ENCODE results near the gene SPATS2L.
"Not testable (repeated sequence)": the region's sequence is repeated elsewhere in the genome, so short reads cannot be mapped to it uniquely, and the experiment has no call there.

Gene SPATS2L

GRCh38 chr2:200338692-200339091 is 32.2 kb downstream of the SPATS2L start:
- Mint-ChIP-seq H3K4me1 (ENCODE audit: low read depth) (peaks cover 23% of the 10 kb centered on the region), H3K9me3 (no peaks in the 10 kb centered on the region), H3K27ac (no peak overlapping the region), H3K36me3 (ENCODE audit: low read depth) (peaks cover 6% of the 10 kb centered on the region), H3K27me3 (no peaks in the 10 kb centered on the region), H3K4me3 (no peak overlapping the region)
- intact Hi-C loops (cut with micrococcal nuclease) = loop anchor here (10.0 kb wide), 1 partner anchor 66 kb away; no protein-coding TSS in a partner anchor

- Mint-ChIP-seq H3K27ac (no peak overlapping the region), H3K4me1 (ENCODE audit: low read depth) (peaks cover 23% of the 10 kb centered on the region), H3K27me3 (no peaks in the 10 kb centered on the region), H3K9me3 (no peaks in the 10 kb centered on the region), H3K4me3 (no peak overlapping the region), H3K36me3 (ENCODE audit: low read depth) (peaks cover 6% of the 10 kb centered on the region)
- intact Hi-C loops (cut with micrococcal nuclease) = no loop called here
Observed at GRCh38 chr2:200340508-200341224, 34.2 kb downstream of the SPATS2L start.

- peaks cover 23% of the 10 kb centered on the region for H3K4me1 Mint-ChIP-seq (ENCODE audit: low read depth)
- no peak overlapping the region for H3K4me3 Mint-ChIP-seq
- H3K27me3 Mint-ChIP-seq = no peaks in the 10 kb centered on the region
- H3K36me3 Mint-ChIP-seq (ENCODE audit: low read depth) = peaks cover 6% of the 10 kb centered on the region
- H3K9me3 Mint-ChIP-seq = no peaks in the 10 kb centered on the region
- intact Hi-C loops (cut with micrococcal nuclease) = no loop called here
- H3K27ac Mint-ChIP-seq = no peak overlapping the region
Observed at GRCh38 chr2:200341376-200341775, 34.9 kb downstream of the SPATS2L start.

GRCh38 chr2:200342235-200342634 is 35.7 kb downstream of the SPATS2L start:
- intact Hi-C loops (cut with micrococcal nuclease) = no loop called here
- no peaks in the 10 kb centered on the region for H3K27me3 Mint-ChIP-seq
- H3K27ac Mint-ChIP-seq = no peak overlapping the region

GRCh38 chr2:200342654-200343053 is 36.2 kb downstream of the SPATS2L start:
- intact Hi-C loops (cut with micrococcal nuclease) = no loop called here
- H3K4me1 Mint-ChIP-seq (ENCODE audit: low read depth) = peaks cover 18% of the 10 kb centered on the region
- H3K36me3 Mint-ChIP-seq (ENCODE audit: low read depth) = peaks cover 6% of the 10 kb centered on the region

More at GRCh38 chr2:200342235-200342634, 35.7 kb downstream of the SPATS2L start:
- peaks cover 22% of the 10 kb centered on the region for H3K4me1 Mint-ChIP-seq (ENCODE audit: low read depth)
- peaks cover 6% of the 10 kb centered on the region for H3K36me3 Mint-ChIP-seq (ENCODE audit: low read depth)
- H3K9me3 Mint-ChIP-seq = no peaks in the 10 kb centered on the region
- H3K4me3 Mint-ChIP-seq = no peak overlapping the region

GRCh38 chr2:200344202-200344601 is 37.7 kb downstream of the SPATS2L start:
- H3K4me3 Mint-ChIP-seq; intact Hi-C loops (cut with micrococcal nuclease); H3K36me3 Mint-ChIP-seq (ENCODE audit: low read depth); H3K27me3 Mint-ChIP-seq; H3K27ac Mint-ChIP-seq; H3K9me3 Mint-ChIP-seq: not testable (repeated sequence)
- H3K4me1 Mint-ChIP-seq (ENCODE audit: low read depth) = peaks cover 15% of the 10 kb centered on the region

More at GRCh38 chr2:200342654-200343053, 36.2 kb downstream of the SPATS2L start:
- Mint-ChIP-seq H3K4me3 (no peak overlapping the region), H3K27me3 (no peaks in the 10 kb centered on the region), H3K9me3 (no peaks in the 10 kb centered on the region), H3K27ac (no peak overlapping the region)

- peaks cover 6% of the 10 kb centered on the region for H3K36me3 Mint-ChIP-seq (ENCODE audit: low read depth)
- H3K27ac Mint-ChIP-seq = no peak overlapping the region
- no peaks in the 10 kb centered on the region for H3K9me3 Mint-ChIP-seq
- no peak overlapping the region for H3K4me3 Mint-ChIP-seq
- intact Hi-C loops (cut with micrococcal nuclease) = no loop called here
- H3K27me3 Mint-ChIP-seq = no peaks in the 10 kb centered on the region
- H3K4me1 Mint-ChIP-seq (ENCODE audit: low read depth) = peaks cover 7% of the 10 kb centered on the region
Observed at GRCh38 chr2:200345975-200346374, 39.5 kb downstream of the SPATS2L start.

GRCh38 chr2:200347301-200347700 is 40.8 kb downstream of the SPATS2L start:
- no peak overlapping the region for H3K4me3 Mint-ChIP-seq
- intact Hi-C loops (cut with micrococcal nuclease) = no loop called here
- H3K9me3 Mint-ChIP-seq = no peaks in the 10 kb centered on the region
- peaks cover 7% of the 10 kb centered on the region for H3K4me1 Mint-ChIP-seq (ENCODE audit: low read depth)
- H3K36me3 Mint-ChIP-seq (ENCODE audit: low read depth) = peaks cover 6% of the 10 kb centered on the region
- H3K27ac Mint-ChIP-seq = no peak overlapping the region
- H3K27me3 Mint-ChIP-seq = no peaks in the 10 kb centered on the region

GRCh38 chr2:200348897-200349563 is 42.5 kb downstream of the SPATS2L start:
- H3K4me1 Mint-ChIP-seq (ENCODE audit: low read depth) = peaks cover 7% of the 10 kb centered on the region
- no peaks in the 10 kb centered on the region for H3K9me3 Mint-ChIP-seq
- no peaks in the 10 kb centered on the region for H3K36me3 Mint-ChIP-seq (ENCODE audit: low read depth)
- intact Hi-C loops (cut with micrococcal nuclease) = no loop called here
- H3K4me3 Mint-ChIP-seq = no peak overlapping the region
- H3K27me3 Mint-ChIP-seq = no peaks in the 10 kb centered on the region
- no peak overlapping the region for H3K27ac Mint-ChIP-seq

GRCh38 chr2:200349868-200350267 is 43.4 kb downstream of the SPATS2L start:
- no peaks in the 10 kb centered on the region for H3K27me3 Mint-ChIP-seq
- no peaks in the 10 kb centered on the region for H3K9me3 Mint-ChIP-seq
- peaks cover 7% of the 10 kb centered on the region for H3K4me1 Mint-ChIP-seq (ENCODE audit: low read depth)
- intact Hi-C loops (cut with micrococcal nuclease) = no loop called here
- H3K36me3 Mint-ChIP-seq (ENCODE audit: low read depth) = no peaks in the 10 kb centered on the region
- no peak overlapping the region for H3K4me3 Mint-ChIP-seq
- no peak overlapping the region for H3K27ac Mint-ChIP-seq

GRCh38 chr2:200350850-200351285 is 44.4 kb downstream of the SPATS2L start:
- Mint-ChIP-seq H3K27ac (no peak overlapping the region), H3K27me3 (no peaks in the 10 kb centered on the region), H3K9me3 (no peaks in the 10 kb centered on the region), H3K4me3 (no peak overlapping the region), H3K4me1 (ENCODE audit: low read depth) (peaks cover 7% of the 10 kb centered on the region), H3K36me3 (ENCODE audit: low read depth) (no peaks in the 10 kb centered on the region)
- intact Hi-C loops (cut with micrococcal nuclease) = no loop called here

GRCh38 chr2:200351815-200352214 is 45.3 kb downstream of the SPATS2L start:
- Mint-ChIP-seq H3K36me3 (ENCODE audit: low read depth) (no peaks in the 10 kb centered on the region), H3K27me3 (no peaks in the 10 kb centered on the region), H3K4me3 (no peak overlapping the region), H3K9me3 (no peaks in the 10 kb centered on the region), H3K4me1 (ENCODE audit: low read depth) (peaks cover 7% of the 10 kb centered on the region), H3K27ac (no peak overlapping the region)
- intact Hi-C loops (cut with micrococcal nuclease) = no loop called here

GRCh38 chr2:200352636-200353035 is 46.1 kb downstream of the SPATS2L start:
- no peak overlapping the region for H3K27ac Mint-ChIP-seq
- H3K4me3 Mint-ChIP-seq = no peak overlapping the region
- no peaks in the 10 kb centered on the region for H3K27me3 Mint-ChIP-seq
- H3K4me1 Mint-ChIP-seq (ENCODE audit: low read depth) = peaks cover 7% of the 10 kb centered on the region
- intact Hi-C loops (cut with micrococcal nuclease) = no loop called here
- no peaks in the 10 kb centered on the region for H3K36me3 Mint-ChIP-seq (ENCODE audit: low read depth)
- H3K9me3 Mint-ChIP-seq = no peaks in the 10 kb centered on the region

GRCh38 chr2:200353120-200353519 is 46.6 kb downstream of the SPATS2L start:
- Mint-ChIP-seq H3K4me1 (ENCODE audit: low read depth) (peaks cover 5% of the 10 kb centered on the region), H3K27me3 (no peaks in the 10 kb centered on the region), H3K9me3 (no peaks in the 10 kb centered on the region), H3K27ac (no peak overlapping the region), H3K4me3 (no peak overlapping the region), H3K36me3 (ENCODE audit: low read depth) (no peaks in the 10 kb centered on the region)
- intact Hi-C loops (cut with micrococcal nuclease) = no loop called here
